ENCODE results near the gene TMEM119. TPM values are rescaled to one million over a fixed set of nuclear protein-coding genes. Genes with fewer than 3 reads are reported as not detected.

Gene TMEM119
- total and polyA plus RNA-seq, 9 of the 15 experiments (the other 6 are each of a cell fraction or from before 2014, with no cell fraction given): 0.18 TPM; not detected in 8

GRCh38 chr12:108567406-108568337 is 30.2 kb downstream of the TMEM119 start (continued):
- no peak for TF ChIP-seq CTCFL (IDR thresholded peaks at IDR 0.05; ENCODE audit: borderline replicate concordance, insufficient read depth, low read depth, low read length, poor library complexity, severe bottlenecking)
- TF ChIP-seq STAT5B (CRISPR knock-in tag; IDR thresholded peaks at IDR 0.05): no peak
- TF ChIP-seq FOSL1 (tag; conservative IDR thresholded peaks at IDR 0.05): no peak
- TF ChIP-seq ADNP (tag; IDR thresholded peaks at IDR 0.05): no peak
- no peak for TF ChIP-seq MTA2 (IDR thresholded peaks at IDR 0.05; ENCODE audit: low read depth)
- TF ChIP-seq ZNF699 (CRISPR knock-in tag; IDR thresholded peaks at IDR 0.05; ENCODE audit: insufficient replicate concordance): no peak

- H3K4me2 ChIP-seq (ENCODE audit: insufficient read depth, low read length): no peak overlapping the region
- BruUV-seq (replicated peaks): no TSS peak
- no peak overlapping the region for H3K27ac ChIP-seq (ENCODE audit: extremely low read depth, low read depth, low read length)
- H3K27me3 ChIP-seq (ENCODE audit: control insufficient read depth in 2 of 2, insufficient read depth in 2 of 2, low read length in 2 of 2): no peaks in the 10 kb centered on the region
- TF ChIP-seq ZNF778 (CRISPR knock-in tag; IDR thresholded peaks at IDR 0.05): no peak
- TF ChIP-seq JUN (IDR thresholded peaks at IDR 0.05; ENCODE audit: borderline replicate concordance, low read depth, low read length): no peak
- 0 out of 2 replicates have a peak, but pooled peaks have one; percentile 10 for TF ChIP-seq JUN (CRISPR knock-in tag; IDR thresholded peaks at IDR 0.05; ENCODE audit: borderline replicate concordance)
- DNase-seq (ENCODE audit: extremely low read depth in 1 of 4, low spot score in 3 of 4): no peak
- H3K36me3 ChIP-seq (ENCODE audit: control insufficient read depth, insufficient read depth, low read length): peaks cover 52% of the 10 kb centered on the region
- H4K20me1 ChIP-seq (replicated peaks; ENCODE audit: control insufficient read depth, insufficient read depth, low read length): no peaks in the 10 kb centered on the region
- H3K9me1 ChIP-seq (ENCODE audit: control insufficient read depth, insufficient read depth, low read length): no peaks in the 10 kb centered on the region
- 90% methylated on average over 4 of the region's 4 CpGs for WGBS (ENCODE audit: insufficient coverage, low coverage, missing lambda C conversion rate)
- H3K4me1 ChIP-seq (replicated peaks in 1 of 2; ENCODE audit: control insufficient read depth in 2 of 2, insufficient read depth in 2 of 2, low read length in 2 of 2): peaks cover 5 to 17% of the 10 kb centered on the region in 2 experiments
- no peak overlapping the region for H2AFZ ChIP-seq (ENCODE audit: low read depth, low read length)
- POLR2A ChIA-PET: interaction anchor here (0.9 to 1.1 kb wide), 2 partner anchors 10 to 62 kb away, joined by 3 to 5 read pairs; no protein-coding TSS in a partner anchor
- no peak for FAIRE-seq
- H3K79me2 ChIP-seq (ENCODE audit: control insufficient read depth, insufficient read depth, low read length): peaks cover 25% of the 10 kb centered on the region
- CTCF ChIA-PET (ENCODE audit: low intra/inter-chr PET ratio): no interaction called here
- H3K9ac ChIP-seq (ENCODE audit: insufficient read depth in 1 of 2, low read depth in 2 of 2, low read length in 2 of 2): no peak overlapping the region
- in situ Hi-C loops (cut with MboI) (loop anchor here (5.0 kb wide), 1 partner anchor 51 kb away; no protein-coding TSS in a partner anchor), intact Hi-C loops (cut with micrococcal nuclease) (no loop called here)
- no peak for ATAC-seq
- no peak overlapping the region for H3K4me3 ChIP-seq
- H3K9me3 ChIP-seq (replicated peaks; ENCODE audit: control insufficient read depth, insufficient read depth, low read depth, low read length): no peaks in the 10 kb centered on the region
Measured at GRCh38 chr12:108566452-108566851, 31.4 kb downstream of the TMEM119 start.
